HG03064 (cell line): ENCODE measurements around the gene COL18A1.
"Not testable (repeated sequence)": the region's sequence is repeated elsewhere in the genome, so short reads cannot be mapped to it uniquely, and the experiment has no call there.

Source experiments
- ATAC-seq: cut with Tn5 transposase; IDR thresholded peaks from one replicate; pipeline ENCODE4 v1.9.1; 2021; ENCODE audit warnings: low read depth; ENCODE audit not compliant: unreplicated experiment

Gene COL18A1

GRCh38 chr21:45501081-45502005 lies 96.4 kb downstream of the COL18A1 start:
- ATAC-seq, result not testable (repeated sequence)

- ATAC-seq, result no peak
Measured at GRCh38 chr21:45502006-45502345, 97.0 kb downstream of the COL18A1 start.

DNA sequence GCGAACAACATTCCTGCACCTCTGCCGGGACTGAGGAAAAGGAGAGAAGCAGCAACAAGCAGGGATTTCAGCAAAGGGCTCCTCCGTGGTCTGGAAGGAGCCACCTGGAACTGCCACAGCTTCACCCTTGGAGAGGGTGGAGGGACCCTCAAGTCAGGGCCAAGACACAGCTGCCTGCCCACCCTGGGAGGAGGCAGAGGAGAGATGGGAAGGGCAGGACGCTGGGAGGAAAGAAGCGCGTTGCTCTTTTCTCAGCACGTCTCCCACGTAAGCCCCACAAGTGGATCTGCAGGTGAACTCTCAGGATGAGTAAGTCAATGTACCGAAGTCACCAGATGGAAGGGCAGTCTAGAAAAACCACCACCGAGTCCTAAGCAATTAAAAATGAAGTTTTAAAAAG lies 97.6 kb downstream of the COL18A1 start:
- no peak for ATAC-seq

DNA sequence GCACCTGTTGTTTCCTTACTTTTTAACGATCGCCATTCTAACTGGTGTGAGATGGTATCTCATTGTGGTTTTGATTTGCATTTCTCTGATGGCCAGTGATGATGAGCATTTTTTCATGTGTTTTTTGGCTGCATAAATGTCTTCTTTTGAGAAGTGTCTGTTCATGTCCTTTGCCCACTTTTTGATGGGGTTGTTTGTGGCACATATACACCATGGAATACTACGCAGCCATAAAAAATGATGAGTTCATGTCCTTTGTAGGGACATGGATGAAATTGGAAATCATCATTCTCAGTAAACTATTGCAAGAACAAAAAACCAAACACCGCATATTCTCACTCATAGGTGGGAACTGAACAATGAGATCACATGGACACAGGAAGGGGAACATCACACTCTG lies 98.3 kb downstream of the COL18A1 start:
- not testable (repeated sequence) for ATAC-seq

GRCh38 chr21:45504021-45504515 lies 99.1 kb downstream of the COL18A1 start:
- no peak for ATAC-seq

DNA sequence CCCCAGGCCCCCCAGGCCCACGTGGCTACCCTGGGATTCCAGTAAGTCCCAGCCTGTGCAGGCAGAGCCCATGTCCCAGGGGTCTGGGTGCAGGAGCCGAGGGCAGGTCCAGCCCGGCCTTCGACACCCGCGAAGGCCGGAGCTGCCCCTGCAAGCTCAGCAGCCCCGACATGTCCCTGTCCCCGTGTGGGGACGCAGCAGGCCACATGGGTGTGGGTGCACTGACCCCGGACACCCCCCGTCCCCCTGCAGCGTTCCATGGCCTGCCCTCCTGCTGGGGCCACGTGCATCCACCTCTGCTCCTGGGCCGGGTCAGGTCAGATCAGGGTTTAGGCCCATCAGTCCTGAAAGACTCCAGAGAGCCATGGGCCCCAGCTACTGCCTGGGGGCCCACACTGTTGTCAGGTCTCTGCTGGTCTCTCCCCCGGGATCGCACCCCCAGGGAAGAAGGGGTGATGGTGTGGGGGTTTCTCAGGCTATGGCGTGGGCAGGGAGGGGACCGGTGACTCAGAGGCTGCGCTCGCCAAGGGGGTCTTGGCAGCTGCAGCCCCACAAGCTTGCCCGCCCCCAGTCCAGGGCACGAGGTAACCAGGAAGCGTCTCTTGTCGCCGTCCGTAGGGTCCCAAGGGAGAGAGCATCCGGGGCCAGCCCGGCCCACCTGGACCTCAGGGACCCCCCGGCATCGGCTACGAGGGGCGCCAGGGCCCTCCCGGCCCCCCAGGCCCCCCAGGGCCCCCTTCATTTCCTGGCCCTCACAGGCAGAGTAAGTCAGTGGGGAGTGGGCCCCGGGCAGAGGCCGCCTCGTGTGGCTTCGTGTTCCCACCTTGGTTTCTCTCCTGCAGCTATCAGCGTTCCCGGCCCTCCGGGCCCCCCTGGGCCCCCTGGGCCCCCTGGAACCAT lies 99.8 kb downstream of the COL18A1 start:
- no peak for ATAC-seq

GRCh38 chr21:45505416-45506021 lies 100.6 kb downstream of the COL18A1 start:
- no peak for ATAC-seq

GRCh38 chr21:45506241-45506817 lies 101.4 kb downstream of the COL18A1 start:
- no peak for ATAC-seq

DNA sequence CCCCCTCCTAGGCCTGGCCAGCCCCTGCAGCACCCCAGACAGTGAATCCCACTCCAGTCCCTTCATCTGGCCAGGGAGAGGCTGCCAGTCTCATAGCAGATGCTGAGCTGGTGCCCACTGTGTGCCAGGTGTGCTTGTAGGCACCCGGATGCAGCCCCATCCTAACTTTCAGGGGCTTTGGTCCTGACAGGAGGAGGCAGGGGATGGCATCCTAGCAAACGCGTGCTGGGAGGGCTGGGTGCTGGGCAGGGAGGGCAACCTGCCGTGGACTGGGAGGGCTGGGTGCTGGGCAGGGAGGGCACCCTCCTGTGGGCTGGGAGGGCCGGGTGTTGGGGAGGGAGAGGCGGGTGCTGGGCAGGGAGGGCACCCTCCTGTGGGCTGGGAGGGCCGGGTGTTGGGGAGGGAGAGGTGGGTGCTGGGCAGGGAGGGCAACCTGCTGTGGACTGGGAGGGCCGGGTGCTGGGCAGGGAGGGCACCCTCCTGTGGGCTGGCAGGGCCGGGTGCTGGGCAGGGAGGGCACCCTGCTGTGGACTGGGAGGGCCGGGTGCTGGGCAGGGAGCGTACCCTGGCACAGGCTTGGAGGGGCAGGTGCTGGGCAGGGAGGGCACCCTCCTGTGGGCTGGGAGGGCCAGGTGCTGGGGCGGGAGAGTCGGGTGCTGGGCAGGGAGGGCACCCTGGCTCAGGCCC lies 102.0 kb downstream of the COL18A1 start:
- ATAC-seq, result no peak

- no peak for ATAC-seq
Measured at GRCh38 chr21:45507523-45507875, 102.5 kb downstream of the COL18A1 start.

GRCh38 chr21:45507888-45508508 lies 103.0 kb downstream of the COL18A1 start:
- no peak for ATAC-seq

GRCh38 chr21:45508607-45509565 lies 103.9 kb downstream of the COL18A1 start:
- ATAC-seq, result no peak

GRCh38 chr21:45509566-45510465 lies 104.9 kb downstream of the COL18A1 start:
- ATAC-seq, result no peak

DNA sequence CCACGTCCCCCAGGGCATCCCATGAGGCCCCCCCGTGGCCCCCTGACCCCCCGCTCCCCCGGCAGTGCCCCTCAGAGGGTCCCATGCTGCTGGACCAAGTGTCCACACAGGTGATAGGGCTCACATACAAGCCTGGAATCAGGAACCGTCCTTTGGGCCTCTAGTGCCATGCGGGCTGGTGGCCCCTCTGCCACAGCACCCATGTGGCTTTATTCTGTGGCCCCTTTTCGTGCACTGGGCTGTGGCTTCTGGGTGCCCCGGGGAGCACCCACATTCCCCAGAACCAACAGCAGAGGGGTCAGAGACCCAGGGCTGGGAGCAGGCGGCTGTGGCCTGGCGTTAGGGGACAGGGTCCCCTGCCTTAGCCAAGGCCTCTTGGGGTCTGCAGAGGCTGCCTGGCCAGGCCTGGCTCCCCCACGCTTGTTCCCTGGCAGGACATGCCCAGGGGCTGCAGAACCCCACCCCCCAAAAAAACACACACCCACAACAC lies 105.5 kb downstream of the COL18A1 start:
- ATAC-seq, result no peak

- no peak for ATAC-seq
Measured at GRCh38 chr21:45511007-45511406, 106.0 kb downstream of the COL18A1 start.

GRCh38 chr21:45511661-45512431 lies 106.9 kb downstream of the COL18A1 start:
- ATAC-seq, result no peak

DNA sequence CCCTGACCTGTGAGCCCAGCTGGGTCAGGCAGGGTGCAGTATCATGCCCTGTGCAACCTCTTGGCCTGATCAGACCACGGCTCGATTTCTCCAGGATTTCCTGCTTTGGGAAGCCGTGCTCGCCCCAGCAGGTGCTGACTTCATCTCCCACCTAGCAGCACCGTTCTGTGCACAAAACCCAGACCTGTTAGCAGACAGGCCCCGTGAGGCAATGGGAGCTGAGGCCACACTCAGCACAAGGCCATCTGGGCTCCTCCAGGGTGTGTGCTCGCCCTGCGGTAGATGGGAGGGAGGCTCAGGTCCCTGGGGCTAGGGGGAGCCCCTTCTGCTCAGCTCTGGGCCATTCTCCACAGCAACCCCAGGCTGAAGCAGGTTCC lies 107.6 kb downstream of the COL18A1 start:
- no peak for ATAC-seq
